Measurements from ENCODE around the gene FAM50A.
A peak's percentile ranks its signal among the peaks of the same experiment; 100 is the strongest.

Gene FAM50A

DNA sequence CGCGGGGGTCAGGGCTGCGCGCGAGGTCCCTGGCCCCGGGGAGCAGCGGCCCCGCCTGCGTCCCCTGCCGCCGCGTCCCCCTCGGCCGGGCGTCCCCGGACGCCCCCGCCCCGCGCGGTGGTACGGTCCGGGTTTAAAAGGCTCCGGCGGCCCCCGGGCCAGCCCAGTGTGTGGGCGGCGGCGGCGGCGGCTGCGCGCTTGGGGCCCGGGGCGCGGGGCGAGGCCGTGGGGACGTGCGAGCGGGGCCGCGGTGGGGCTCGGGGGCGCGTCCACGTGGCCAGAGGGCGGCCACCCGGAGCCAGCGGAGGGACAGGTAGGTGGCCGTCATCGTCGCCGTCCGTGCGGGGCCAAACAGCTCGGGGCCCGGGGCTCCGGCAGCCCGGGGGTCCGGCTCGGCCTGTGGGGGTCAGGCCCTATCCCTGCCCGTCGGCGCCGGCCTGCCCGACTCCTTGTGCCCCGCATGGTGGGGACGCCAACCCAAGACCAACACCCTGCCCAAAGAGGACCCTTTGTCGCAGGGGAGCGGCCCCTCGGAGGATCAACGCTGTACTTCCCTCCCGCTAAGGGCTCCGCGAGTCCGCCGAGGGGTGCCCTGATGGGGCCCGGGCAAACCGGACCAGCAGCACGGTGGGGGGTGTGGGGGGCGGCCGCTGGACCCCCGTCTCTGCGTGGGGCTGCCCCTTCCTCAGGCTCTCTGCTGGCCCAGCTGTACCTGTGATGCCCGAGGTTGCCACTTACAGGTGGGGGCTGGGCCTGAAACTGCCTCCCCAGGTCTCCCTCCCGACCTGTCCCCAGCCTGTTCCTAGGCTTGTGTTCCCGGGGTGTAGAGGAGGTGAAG is 14.4 kb downstream of the FAM50A start, which contains the start of gene PLXNA3:
Gene PLXNA3, plus strand, starts transcription at position 166 of the 838 bp plus-strand sequence. CDS start 1,903 bp downstream, outside the sequence.
- Mint-ChIP-seq H3K4me3 (peak within 1 kb of the TSS; percentile 86 to 93), H3K4me1 (peaks cover 13 to 21% of the 10 kb centered on the region in 2 donors), H3K9me3 (peaks cover 0 to 5% of the 10 kb centered on the region in 2 donors), H3K36me3 (peaks cover 16 to 21% of the 10 kb centered on the region in 2 donors), H3K27ac (peak within 1 kb of the TSS; percentile 93), H3K27me3 (no peaks in the 10 kb centered on the region)
- ATAC-seq (replicated peaks) (peak; percentile 72 to 77), DNase-seq (no peak)

GRCh38 chrX:154458954-154459778 is 15.2 kb downstream of the FAM50A start:
- no peak for DNase-seq
- Mint-ChIP-seq H3K27ac (peak overlapping the region; percentile 82), H3K27me3 (no peaks in the 10 kb centered on the region)

GRCh38 chrX:154459832-154460231 is 15.9 kb downstream of the FAM50A start:
- Mint-ChIP-seq H3K4me3 (peak overlapping the region; percentile 59 to 83), H3K27me3 (no peaks in the 10 kb centered on the region), H3K9me3 (no peaks in the 10 kb centered on the region), H3K36me3 (peaks cover 9 to 14% of the 10 kb centered on the region in 2 donors), H3K27ac (no peak overlapping the region), H3K4me1 (peaks cover 13 to 21% of the 10 kb centered on the region in 2 donors)
- DNase-seq (no peak), ATAC-seq (replicated peaks) (no peak)

More at GRCh38 chrX:154458954-154459778, 15.2 kb downstream of the FAM50A start:
- peak overlapping the region; percentile 83 to 86 for H3K4me3 Mint-ChIP-seq
- H3K4me1 Mint-ChIP-seq, result peaks cover 13 to 21% of the 10 kb centered on the region in 2 donors
- peaks cover 0 to 5% of the 10 kb centered on the region in 2 donors for H3K9me3 Mint-ChIP-seq
- peaks cover 15 to 21% of the 10 kb centered on the region in 2 donors for H3K36me3 Mint-ChIP-seq
- ATAC-seq (replicated peaks), result peak; percentile 52 to 61

GRCh38 chrX:154460326-154460725 is 16.4 kb downstream of the FAM50A start:
- DNase-seq (no peak), ATAC-seq (replicated peaks) (no peak)
- H3K9me3 Mint-ChIP-seq, result no peaks in the 10 kb centered on the region
- H3K4me1 Mint-ChIP-seq, result peaks cover 13 to 21% of the 10 kb centered on the region in 2 donors
- H3K27me3 Mint-ChIP-seq, result no peaks in the 10 kb centered on the region
- peaks cover 11 to 16% of the 10 kb centered on the region in 2 donors for H3K36me3 Mint-ChIP-seq
- peak overlapping the region; percentile 59 to 83 for H3K4me3 Mint-ChIP-seq
- no peak overlapping the region for H3K27ac Mint-ChIP-seq

- peaks cover 13 to 21% of the 10 kb centered on the region in 2 donors for H3K4me1 Mint-ChIP-seq
- no peak for ATAC-seq (replicated peaks)
- peaks cover 24 to 30% of the 10 kb centered on the region in 2 donors for H3K36me3 Mint-ChIP-seq
- H3K4me3 Mint-ChIP-seq, result no peak overlapping the region
- DNase-seq, result no peak
- no peaks in the 10 kb centered on the region for H3K27me3 Mint-ChIP-seq
- no peak overlapping the region for H3K27ac Mint-ChIP-seq
- H3K9me3 Mint-ChIP-seq, result no peaks in the 10 kb centered on the region
Measured at GRCh38 chrX:154462396-154462795, 18.5 kb downstream of the FAM50A start.

DNA sequence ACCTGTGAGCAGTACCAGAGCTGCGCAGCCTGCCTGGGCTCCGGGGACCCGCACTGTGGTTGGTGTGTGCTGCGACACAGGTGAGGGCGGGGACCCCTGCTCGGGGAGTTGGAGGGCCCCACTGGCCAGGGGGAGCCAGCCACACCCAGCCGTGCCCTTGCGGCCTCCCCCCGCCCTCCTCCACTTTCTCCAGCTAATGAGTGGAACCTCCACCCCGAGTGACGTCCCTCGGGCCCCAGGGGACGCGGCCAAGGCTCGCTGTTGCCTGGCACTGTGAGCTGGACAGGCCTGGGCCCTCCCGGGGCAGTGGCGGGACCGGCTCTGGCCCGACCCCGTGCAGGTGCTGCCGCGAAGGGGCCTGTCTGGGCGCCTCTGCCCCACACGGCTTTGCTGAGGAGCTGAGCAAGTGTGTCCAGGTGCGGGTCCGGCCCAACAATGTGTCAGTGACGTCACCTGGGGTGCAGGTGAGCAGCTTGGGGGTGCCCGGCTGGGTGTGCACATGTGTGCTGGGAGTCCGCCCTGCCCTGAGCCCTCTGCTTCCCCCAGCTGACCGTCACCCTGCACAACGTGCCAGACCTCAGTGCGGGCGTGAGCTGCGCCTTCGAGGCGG is 19.8 kb downstream of the FAM50A start:
- ATAC-seq (replicated peaks) (no peak), DNase-seq (no peak)
- Mint-ChIP-seq H3K4me3 (no peak overlapping the region), H3K9me3 (no peaks in the 10 kb centered on the region), H3K27me3 (no peaks in the 10 kb centered on the region), H3K36me3 (peaks cover 24 to 30% of the 10 kb centered on the region in 2 donors), H3K4me1 (peaks cover 13 to 21% of the 10 kb centered on the region in 2 donors), H3K27ac (no peak overlapping the region)

- ATAC-seq (replicated peaks) (no peak), DNase-seq (no peak)
- Mint-ChIP-seq H3K4me3 (no peak overlapping the region), H3K9me3 (no peaks in the 10 kb centered on the region), H3K27me3 (no peaks in the 10 kb centered on the region), H3K36me3 (peaks cover 24 to 30% of the 10 kb centered on the region in 2 donors), H3K4me1 (peaks cover 8 to 11% of the 10 kb centered on the region in 2 donors), H3K27ac (peak overlapping the region; percentile 65)
Measured at GRCh38 chrX:154464806-154465365, 20.9 kb downstream of the FAM50A start.

GRCh38 chrX:154465601-154466000 is 21.7 kb downstream of the FAM50A start:
- H3K4me1 Mint-ChIP-seq, result peaks cover 3 to 5% of the 10 kb centered on the region in 2 donors
- H3K27me3 Mint-ChIP-seq, result no peaks in the 10 kb centered on the region
- ATAC-seq (replicated peaks) (no peak), DNase-seq (no peak)
- H3K27ac Mint-ChIP-seq, result no peak overlapping the region
- H3K9me3 Mint-ChIP-seq, result no peaks in the 10 kb centered on the region
- peaks cover 24 to 34% of the 10 kb centered on the region in 2 donors for H3K36me3 Mint-ChIP-seq
- H3K4me3 Mint-ChIP-seq, result no peak overlapping the region

DNA sequence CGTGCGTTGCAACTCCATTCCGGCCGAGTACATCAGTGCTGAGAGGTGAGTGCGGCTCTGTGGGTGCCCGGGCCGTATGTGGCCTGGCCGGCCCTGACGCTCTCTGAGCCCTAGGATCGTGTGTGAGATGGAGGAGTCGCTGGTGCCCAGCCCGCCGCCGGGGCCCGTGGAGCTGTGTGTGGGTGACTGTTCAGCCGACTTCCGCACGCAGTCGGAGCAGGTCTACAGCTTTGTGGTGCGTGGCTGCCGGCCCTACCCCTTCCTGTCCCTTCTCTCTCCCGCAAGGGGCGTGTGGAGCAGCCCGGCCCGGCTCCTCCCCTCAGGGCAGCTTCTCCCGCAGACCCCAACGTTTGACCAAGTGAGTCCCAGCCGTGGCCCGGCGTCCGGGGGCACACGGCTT is 22.1 kb downstream of the FAM50A start:
- peaks cover 24 to 36% of the 10 kb centered on the region in 2 donors for H3K36me3 Mint-ChIP-seq
- DNase-seq (no peak), ATAC-seq (replicated peaks) (no peak)
- peaks cover 0 to 5% of the 10 kb centered on the region in 2 donors for H3K4me1 Mint-ChIP-seq
- no peak overlapping the region for H3K4me3 Mint-ChIP-seq
- H3K27ac Mint-ChIP-seq, result no peak overlapping the region
- H3K9me3 Mint-ChIP-seq, result no peaks in the 10 kb centered on the region
- H3K27me3 Mint-ChIP-seq, result no peaks in the 10 kb centered on the region

DNA sequence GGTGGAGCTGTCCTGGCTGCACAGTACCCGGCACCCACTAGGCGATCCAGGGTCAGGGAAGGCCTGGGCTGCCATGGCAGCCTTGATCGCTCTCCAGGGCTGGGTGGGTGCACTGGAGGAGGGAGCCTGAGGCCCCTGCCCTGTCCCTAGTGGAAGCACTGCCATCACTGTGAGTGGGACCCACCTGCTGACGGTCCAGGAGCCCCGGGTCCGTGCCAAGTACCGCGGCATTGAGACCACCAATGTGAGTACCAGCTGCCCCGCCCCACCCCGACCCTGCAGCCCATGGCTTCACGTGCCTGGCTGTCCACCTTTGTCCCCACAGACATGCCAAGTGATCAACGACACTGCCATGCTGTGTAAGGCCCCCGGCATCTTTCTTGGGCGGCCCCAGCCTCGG is 23.0 kb downstream of the FAM50A start:
- Mint-ChIP-seq H3K36me3 (peaks cover 18 to 33% of the 10 kb centered on the region in 2 donors), H3K27me3 (no peaks in the 10 kb centered on the region), H3K27ac (no peak overlapping the region), H3K9me3 (no peaks in the 10 kb centered on the region), H3K4me3 (no peak overlapping the region), H3K4me1 (no peaks in the 10 kb centered on the region)
- no peak for ATAC-seq (replicated peaks)
- no peak for DNase-seq

- Mint-ChIP-seq H3K36me3 (peaks cover 15 to 35% of the 10 kb centered on the region in 2 donors), H3K4me3 (no peak overlapping the region), H3K9me3 (no peaks in the 10 kb centered on the region), H3K27ac (no peak overlapping the region), H3K27me3 (no peaks in the 10 kb centered on the region), H3K4me1 (peaks cover 0 to 3% of the 10 kb centered on the region in 2 donors)
- no peak for DNase-seq
- no peak for ATAC-seq (replicated peaks)
Measured at GRCh38 chrX:154467556-154467955, 23.6 kb downstream of the FAM50A start.

DNA sequence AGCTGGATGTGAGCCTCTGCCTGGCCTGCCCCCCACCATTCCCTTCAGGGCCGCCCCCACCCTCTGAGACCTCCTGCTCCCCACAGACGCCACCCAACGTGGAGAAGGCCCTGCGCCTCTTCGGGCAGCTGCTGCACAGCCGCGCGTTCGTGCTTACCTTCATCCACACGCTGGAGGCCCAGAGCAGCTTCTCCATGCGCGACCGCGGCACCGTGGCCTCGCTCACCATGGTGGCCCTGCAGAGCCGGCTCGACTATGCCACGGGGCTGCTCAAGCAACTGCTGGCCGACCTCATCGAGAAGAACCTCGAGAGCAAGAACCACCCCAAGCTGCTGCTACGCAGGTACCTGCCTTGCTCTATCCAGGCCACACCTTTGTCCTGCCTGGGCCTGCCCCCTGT is 24.3 kb downstream of the FAM50A start:
- H3K4me3 Mint-ChIP-seq, result no peak overlapping the region
- no peaks in the 10 kb centered on the region for H3K9me3 Mint-ChIP-seq
- no peak overlapping the region for H3K27ac Mint-ChIP-seq
- H3K27me3 Mint-ChIP-seq, result no peaks in the 10 kb centered on the region
- peaks cover 18 to 31% of the 10 kb centered on the region in 2 donors for H3K36me3 Mint-ChIP-seq
- ATAC-seq (replicated peaks) (no peak), DNase-seq (no peak)
- H3K4me1 Mint-ChIP-seq, result peaks cover 0 to 3% of the 10 kb centered on the region in 2 donors

DNA sequence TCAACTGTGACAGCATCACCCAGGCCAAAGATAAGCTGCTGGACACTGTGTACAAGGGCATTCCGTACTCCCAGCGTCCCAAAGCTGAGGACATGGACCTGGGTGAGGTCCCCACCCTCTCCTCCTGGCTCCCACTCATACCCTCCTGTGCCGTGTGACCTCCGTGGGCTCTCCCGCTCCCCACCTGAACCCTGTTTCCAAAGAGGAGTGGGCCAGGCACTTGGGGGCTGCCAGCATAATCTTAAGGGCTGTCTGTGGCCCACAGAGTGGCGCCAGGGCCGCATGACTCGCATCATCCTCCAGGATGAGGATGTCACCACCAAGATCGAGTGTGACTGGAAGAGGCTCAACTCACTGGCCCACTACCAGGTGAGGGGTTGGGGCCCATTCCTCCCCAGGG is 25.2 kb downstream of the FAM50A start:
- Mint-ChIP-seq H3K27me3 (no peaks in the 10 kb centered on the region), H3K9me3 (no peaks in the 10 kb centered on the region), H3K36me3 (peaks cover 20 to 31% of the 10 kb centered on the region in 2 donors), H3K27ac (no peak overlapping the region), H3K4me1 (peaks cover 0 to 3% of the 10 kb centered on the region in 2 donors), H3K4me3 (no peak overlapping the region)
- ATAC-seq (replicated peaks) (no peak), DNase-seq (no peak)

DNA sequence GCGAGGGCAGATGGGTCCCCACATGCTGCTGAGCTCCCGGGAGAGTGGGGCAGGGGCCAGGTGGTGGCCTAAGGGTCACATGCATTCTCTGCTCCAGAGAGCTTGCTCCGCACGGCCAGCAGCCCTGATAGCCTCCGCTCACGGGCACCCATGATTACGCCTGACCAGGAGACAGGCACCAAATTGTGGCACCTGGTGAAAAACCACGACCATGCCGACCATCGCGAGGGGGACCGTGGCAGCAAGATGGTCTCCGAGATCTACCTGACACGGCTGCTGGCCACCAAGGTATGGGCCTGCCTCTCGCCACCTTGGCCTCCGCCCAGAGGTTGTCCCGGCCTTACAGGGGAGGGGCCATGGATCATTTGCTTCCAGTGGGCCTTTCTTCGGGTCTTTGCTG is 25.9 kb downstream of the FAM50A start:
- Mint-ChIP-seq H3K27ac (no peak overlapping the region), H3K4me3 (no peak overlapping the region), H3K4me1 (peaks cover 0 to 3% of the 10 kb centered on the region in 2 donors), H3K9me3 (no peaks in the 10 kb centered on the region), H3K27me3 (no peaks in the 10 kb centered on the region), H3K36me3 (peaks cover 20 to 31% of the 10 kb centered on the region in 2 donors)
- no peak for DNase-seq
- ATAC-seq (replicated peaks), result no peak

Data from stimulated activated naive B cell treated with anti-CD40 and anti-IgM and Interleukin-4, amounts not matched to agents 10 μg/mL and 1 μg/mL and 100 μg/mL, for 72 hours (primary cell).